Measurements from ENCODE around the gene ROBO1. TPM values are rescaled to one million over a fixed set of nuclear protein-coding genes. Genes with fewer than 3 reads are reported as not detected.

ROBO1 gene
- total RNA-seq, 1 experiment from 2014 or later, result 33.9 TPM

DNA sequence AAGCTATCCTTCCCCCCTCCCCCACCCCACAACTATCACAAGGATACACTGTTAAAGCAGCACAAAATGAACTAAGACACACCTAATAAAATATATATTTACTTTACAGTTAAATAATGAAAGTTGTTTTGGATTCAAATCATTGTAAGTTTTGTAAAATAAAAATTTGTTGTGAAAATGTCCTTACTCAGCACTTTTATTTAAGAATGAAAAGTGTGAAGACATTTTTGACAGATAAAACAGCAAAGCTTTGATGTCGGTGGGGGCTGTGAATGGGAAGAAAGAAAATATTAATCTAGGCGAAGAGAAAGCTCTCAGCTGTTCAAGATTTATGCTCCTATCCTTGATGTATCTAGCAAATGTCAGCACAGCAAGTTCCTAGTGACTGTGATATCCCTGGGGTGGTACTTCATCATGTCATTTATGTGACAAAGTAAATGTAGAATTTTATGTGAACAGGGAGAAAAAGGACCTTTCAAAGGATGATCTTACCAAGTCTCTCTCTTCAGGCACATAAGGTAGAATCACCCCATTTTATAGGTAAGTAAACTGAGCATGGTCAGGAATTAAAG is 216.4 kb downstream of the ROBO1 start:
- Mint-ChIP-seq H3K27me3 (ENCODE audit: unreplicated experiment) (no peaks in the 10 kb centered on the region), H3K4me1 (ENCODE audit: low read depth, unreplicated experiment) (no peaks in the 10 kb centered on the region), H3K4me3 (ENCODE audit: low read depth, unreplicated experiment) (no peak overlapping the region), H3K27ac (ENCODE audit: unreplicated experiment) (no peak overlapping the region), H3K9me3 (ENCODE audit: low read depth, unreplicated experiment) (no peaks in the 10 kb centered on the region), H3K36me3 (ENCODE audit: insufficient read depth, unreplicated experiment) (no peaks in the 10 kb centered on the region)
- CTCF ChIA-PET, result no interaction called here
- TF ChIP-seq, protein P1, sequence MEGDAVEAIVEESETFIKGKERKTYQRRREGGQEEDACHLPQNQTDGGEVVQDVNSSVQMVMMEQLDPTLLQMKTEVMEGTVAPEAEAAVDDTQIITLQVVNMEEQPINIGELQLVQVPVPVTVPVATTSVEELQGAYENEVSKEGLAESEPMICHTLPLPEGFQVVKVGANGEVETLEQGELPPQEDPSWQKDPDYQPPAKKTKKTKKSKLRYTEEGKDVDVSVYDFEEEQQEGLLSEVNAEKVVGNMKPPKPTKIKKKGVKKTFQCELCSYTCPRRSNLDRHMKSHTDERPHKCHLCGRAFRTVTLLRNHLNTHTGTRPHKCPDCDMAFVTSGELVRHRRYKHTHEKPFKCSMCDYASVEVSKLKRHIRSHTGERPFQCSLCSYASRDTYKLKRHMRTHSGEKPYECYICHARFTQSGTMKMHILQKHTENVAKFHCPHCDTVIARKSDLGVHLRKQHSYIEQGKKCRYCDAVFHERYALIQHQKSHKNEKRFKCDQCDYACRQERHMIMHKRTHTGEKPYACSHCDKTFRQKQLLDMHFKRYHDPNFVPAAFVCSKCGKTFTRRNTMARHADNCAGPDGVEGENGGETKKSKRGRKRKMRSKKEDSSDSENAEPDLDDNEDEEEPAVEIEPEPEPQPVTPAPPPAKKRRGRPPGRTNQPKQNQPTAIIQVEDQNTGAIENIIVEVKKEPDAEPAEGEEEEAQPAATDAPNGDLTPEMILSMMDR (IDR thresholded peaks at IDR 0.05; ENCODE audit: unreplicated experiment), result no peak
- intact Hi-C loops (cut with micrococcal nuclease; ENCODE audit: unreplicated experiment), result no loop called here
- no peak for DNase-seq
- BruUV-seq (replicated peaks), result no TSS peak

DNA sequence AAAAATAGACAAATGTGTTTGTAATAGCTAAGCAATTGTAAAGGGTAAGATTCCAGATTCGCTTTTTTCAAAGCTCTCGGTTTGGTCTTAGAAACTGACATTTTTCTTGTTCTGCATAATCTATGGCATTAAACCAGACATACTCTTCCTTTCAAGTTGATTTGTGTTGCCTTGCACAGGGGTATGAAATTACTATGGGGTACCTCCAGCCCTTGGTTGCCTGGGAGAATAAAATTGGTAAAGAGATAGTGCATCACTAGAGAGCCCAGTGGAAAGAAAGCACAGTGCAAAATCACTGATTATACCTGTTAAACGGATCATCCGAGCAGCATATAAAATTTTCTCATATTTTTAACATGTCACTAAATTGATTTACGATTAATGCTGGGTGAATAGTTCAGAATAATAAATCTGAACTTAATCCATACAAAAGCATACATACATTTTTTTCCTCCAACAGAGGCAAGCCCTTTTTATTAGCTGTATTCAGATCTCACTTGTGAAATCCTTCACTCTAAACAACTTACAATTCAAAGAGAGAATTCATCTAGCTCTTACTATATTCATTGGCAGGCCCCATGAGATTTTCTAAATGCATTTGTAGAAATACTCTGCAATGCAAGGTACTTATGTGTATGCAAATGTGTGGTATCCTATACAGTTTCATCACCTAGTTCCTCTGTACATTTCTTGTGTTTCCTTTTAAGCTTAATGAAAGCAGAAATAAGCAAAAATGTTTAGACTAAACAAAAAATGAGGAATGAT is 224.4 kb downstream of the ROBO1 start:
- Mint-ChIP-seq H3K4me3 (ENCODE audit: low read depth, unreplicated experiment) (no peak overlapping the region), H3K27me3 (ENCODE audit: unreplicated experiment) (no peaks in the 10 kb centered on the region), H3K36me3 (ENCODE audit: insufficient read depth, unreplicated experiment) (no peaks in the 10 kb centered on the region), H3K9me3 (ENCODE audit: low read depth, unreplicated experiment) (no peaks in the 10 kb centered on the region), H3K27ac (ENCODE audit: unreplicated experiment) (no peak overlapping the region), H3K4me1 (ENCODE audit: low read depth, unreplicated experiment) (no peaks in the 10 kb centered on the region)
- CTCF ChIA-PET, result no interaction called here
- no TSS peak for BruUV-seq (replicated peaks)
- TF ChIP-seq, protein P1 (IDR thresholded peaks at IDR 0.05; ENCODE audit: unreplicated experiment), result no peak
- intact Hi-C loops (cut with micrococcal nuclease; ENCODE audit: unreplicated experiment), result no loop called here
- DNase-seq, result no peak

- no peaks in the 10 kb centered on the region for H3K36me3 Mint-ChIP-seq (ENCODE audit: insufficient read depth, unreplicated experiment)
- intact Hi-C loops (cut with micrococcal nuclease; ENCODE audit: unreplicated experiment), result no loop called here
- H3K4me1 Mint-ChIP-seq (ENCODE audit: low read depth, unreplicated experiment), result no peaks in the 10 kb centered on the region
- no peak overlapping the region for H3K4me3 Mint-ChIP-seq (ENCODE audit: low read depth, unreplicated experiment)
- TF ChIP-seq, protein P1 (IDR thresholded peaks at IDR 0.05; ENCODE audit: unreplicated experiment), result no peak
- DNase-seq, result no peak
- no peaks in the 10 kb centered on the region for H3K9me3 Mint-ChIP-seq (ENCODE audit: low read depth, unreplicated experiment)
- no peak overlapping the region for H3K27ac Mint-ChIP-seq (ENCODE audit: unreplicated experiment)
- BruUV-seq (replicated peaks), result no TSS peak
- CTCF ChIA-PET, result no interaction called here
- H3K27me3 Mint-ChIP-seq (ENCODE audit: unreplicated experiment), result no peaks in the 10 kb centered on the region
These were observed 233.1 kb downstream of the ROBO1 start for GRCh38 chr3:79534727-79535126.

DNA sequence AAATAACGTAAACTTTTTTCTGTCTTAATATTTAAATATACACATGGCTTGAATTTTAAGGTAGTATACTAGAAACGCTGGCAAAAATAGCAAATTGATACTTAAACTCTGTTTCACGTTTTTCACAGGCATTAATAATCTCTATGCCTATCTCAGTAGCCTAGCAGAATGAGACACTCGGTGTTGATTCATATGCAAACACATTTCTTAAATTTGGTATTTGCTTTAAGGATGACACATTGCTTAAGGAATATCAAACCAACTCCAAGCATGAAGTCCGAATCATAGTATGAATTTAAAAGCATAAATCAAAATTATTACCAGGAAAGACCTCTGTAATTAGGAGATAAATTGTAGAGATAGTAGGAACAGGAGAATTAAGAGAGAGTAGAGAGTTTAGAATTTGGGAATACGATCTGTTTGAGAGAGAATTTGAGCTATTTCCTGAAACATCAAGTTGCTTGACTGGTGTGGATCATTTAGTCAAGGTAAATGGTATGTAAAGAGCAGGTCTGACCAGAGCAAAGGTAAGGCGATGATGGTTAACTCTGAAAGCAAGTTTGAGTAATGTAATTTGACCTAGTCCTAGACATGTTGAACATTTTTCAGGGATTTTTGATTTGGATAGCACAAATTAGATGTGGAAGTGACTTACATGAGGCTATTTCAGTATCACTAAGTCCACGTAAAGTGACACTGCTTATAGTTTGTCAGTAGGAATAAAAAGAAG is 236.1 kb downstream of the ROBO1 start:
- Mint-ChIP-seq H3K27me3 (ENCODE audit: unreplicated experiment) (no peaks in the 10 kb centered on the region), H3K4me1 (ENCODE audit: low read depth, unreplicated experiment) (no peaks in the 10 kb centered on the region), H3K27ac (ENCODE audit: unreplicated experiment) (no peak overlapping the region), H3K36me3 (ENCODE audit: insufficient read depth, unreplicated experiment) (no peaks in the 10 kb centered on the region), H3K4me3 (ENCODE audit: low read depth, unreplicated experiment) (no peak overlapping the region), H3K9me3 (ENCODE audit: low read depth, unreplicated experiment) (no peaks in the 10 kb centered on the region)
- BruUV-seq (replicated peaks), result no TSS peak
- CTCF ChIA-PET, result interaction anchor here (0.8 kb wide), 1 partner anchor 695 kb away, joined by 3 read pairs; no protein-coding TSS in a partner anchor
- TF ChIP-seq, protein P1 (IDR thresholded peaks at IDR 0.05; ENCODE audit: unreplicated experiment), result no peak
- DNase-seq, result no peak
- intact Hi-C loops (cut with micrococcal nuclease; ENCODE audit: unreplicated experiment), result no loop called here
